Measurements from ENCODE around the gene TMEM106A.
"Not testable (repeated sequence)": the region's sequence is repeated elsewhere in the genome, so short reads cannot be mapped to it uniquely, and the experiment has no call there.

GRCh38 chr17:43203013-43203412 lies 8.7 kb upstream of the TMEM106A start:
- TF ChIP-seq ZNF830 (CRISPR knock-in tag; IDR thresholded peaks at IDR 0.05); YY1 (IDR thresholded peaks at IDR 0.05; ENCODE audit: borderline replicate concordance in 1 of 3, control insufficient read depth in 1 of 3, extremely low read depth in 1 of 3, insufficient read depth in 3 of 3, insufficient read length in 1 of 3, insufficient replicate concordance in 2 of 3, low read depth in 1 of 3, low read length in 2 of 3): not testable (repeated sequence)

All from K562 (cell line).